OCI-LY3 (cell line): Measurements from ENCODE around the gene TBPL1.

Source experiments
- CTCF ChIP-seq: fragments of 200-600, 300-600 bp; sonication (generic); IDR thresholded peaks from 2 replicates; pipeline ENCODE4 v1.5.1; 2014; ENCODE audit warnings: antibody characterized with exemption, low read length, low read depth
- EZH2phosphoT487 ChIP-seq: fragments of 200-600 bp; shearing (Covaris generic); IDR thresholded peaks from 2 replicates; pipeline ENCODE4 v1.6.1; 2018; ENCODE audit warnings: antibody characterized with exemption, mixed run types, low read depth

GRCh38 chr6:134005800-134006199 lies 52.8 kb downstream of the TBPL1 start:
- TF ChIP-seq CTCF (no peak), EZH2phosphoT487 (no peak)
